Activated CD8-positive, alpha-beta memory T cell treated with anti-CD3 and anti-CD28 coated beads for 24 hours (primary cell): Measurements from ENCODE around the gene THBS2.
A peak's percentile ranks its signal among the peaks of the same experiment; 100 is the strongest.

Experiments
- DNase-seq: peaks from one replicate; pipeline ENCODE4 v3.0.0-alpha.2; 2020

The THBS2 gene

GRCh38 chr6:169229615-169230321 is 23.9 kb downstream of the THBS2 start:
- DNase-seq = peak; percentile 4

GRCh38 chr6:169227116-169227515 is 26.5 kb downstream of the THBS2 start:
- peak; percentile 1 for DNase-seq

GRCh38 chr6:169225887-169226286 is 27.8 kb downstream of the THBS2 start:
- peak; percentile 17 for DNase-seq

GRCh38 chr6:169225131-169225576 is 28.5 kb downstream of the THBS2 start:
- DNase-seq = peak; percentile 41

GRCh38 chr6:169224716-169225115 is 28.9 kb downstream of the THBS2 start:
- DNase-seq = no peak

GRCh38 chr6:169224185-169224695 is 29.4 kb downstream of the THBS2 start:
- DNase-seq = peak; percentile 28

- DNase-seq = peak; percentile 21
Observed at GRCh38 chr6:169223006-169223405, 30.6 kb downstream of the THBS2 start.

- peak; percentile 43 for DNase-seq
Observed at GRCh38 chr6:169222126-169222525, 31.5 kb downstream of the THBS2 start.

- DNase-seq = peak; percentile 35
Observed at GRCh38 chr6:169221264-169221663, 32.4 kb downstream of the THBS2 start.

- peak; percentile 41 for DNase-seq
Observed at GRCh38 chr6:169220068-169220964, 33.3 kb downstream of the THBS2 start.

GRCh38 chr6:169217972-169218371 is 35.7 kb downstream of the THBS2 start:
- DNase-seq = no peak

GRCh38 chr6:169216830-169217229 is 36.8 kb downstream of the THBS2 start:
- DNase-seq = peak; percentile 15

GRCh38 chr6:169215201-169215681 is 38.4 kb downstream of the THBS2 start:
- DNase-seq = peak; percentile 30

GRCh38 chr6:169214789-169215188 is 38.9 kb downstream of the THBS2 start:
- DNase-seq = peak; percentile 41

GRCh38 chr6:169213814-169214520 is 39.7 kb downstream of the THBS2 start:
- DNase-seq = no peak

GRCh38 chr6:169212897-169213813 is 40.5 kb downstream of the THBS2 start:
- peak; percentile 94 for DNase-seq

- no peak for DNase-seq
Observed at GRCh38 chr6:169212436-169212835, 41.2 kb downstream of the THBS2 start.

GRCh38 chr6:169211881-169212280 is 41.8 kb downstream of the THBS2 start:
- DNase-seq = peak; percentile 19

GRCh38 chr6:169210611-169211010 is 43.0 kb downstream of the THBS2 start:
- no peak for DNase-seq

- no peak for DNase-seq
Observed at GRCh38 chr6:169208011-169208410, 45.6 kb downstream of the THBS2 start.

- no peak for DNase-seq
Observed at GRCh38 chr6:169207482-169207881, 46.2 kb downstream of the THBS2 start.
